ENCODE measurements around the gene RNF44.

GRCh38 chr5:176533390-176533789 lies 3.8 kb downstream of the RNF44 start:
- TF ChIP-seq EZH2phosphoT487 (IDR thresholded peaks at IDR 0.05; ENCODE audit: low read length) (no peak), CTCF (IDR thresholded peaks at IDR 0.05; ENCODE audit: low read length) (no peak), EZH2 (optimal IDR thresholded peaks at IDR 0.05; ENCODE audit: low read depth, low read length) (no peak)

All from MM.1S (cell line).